TTC549 (cell line): Measurements from ENCODE around the gene ALLC.
"Not testable (repeated sequence)": the region's sequence is repeated elsewhere in the genome, so short reads cannot be mapped to it uniquely, and the experiment has no call there.

Experiments used
- FAIRE-seq: peaks from 2 replicates; lab custom pipeline; 2012; peaks lifted over from hg19 to GRCh38; lab: Jason Lieb, UNC

Gene ALLC

GRCh38 chr2:3657881-3658280 lies at the start of gene ALLC:
TSS of gene ALLC (plus strand) at chr2:3658200. CDS start at chr2:3671158, 12,958 bp downstream.
- FAIRE-seq: no peak

- no peak for FAIRE-seq
These were observed 49.4 kb upstream of the ALLC start for GRCh38 chr2:3608373-3609278.

- not testable (repeated sequence) for FAIRE-seq
These were observed 48.7 kb upstream of the ALLC start for GRCh38 chr2:3609279-3609673.

DNA sequence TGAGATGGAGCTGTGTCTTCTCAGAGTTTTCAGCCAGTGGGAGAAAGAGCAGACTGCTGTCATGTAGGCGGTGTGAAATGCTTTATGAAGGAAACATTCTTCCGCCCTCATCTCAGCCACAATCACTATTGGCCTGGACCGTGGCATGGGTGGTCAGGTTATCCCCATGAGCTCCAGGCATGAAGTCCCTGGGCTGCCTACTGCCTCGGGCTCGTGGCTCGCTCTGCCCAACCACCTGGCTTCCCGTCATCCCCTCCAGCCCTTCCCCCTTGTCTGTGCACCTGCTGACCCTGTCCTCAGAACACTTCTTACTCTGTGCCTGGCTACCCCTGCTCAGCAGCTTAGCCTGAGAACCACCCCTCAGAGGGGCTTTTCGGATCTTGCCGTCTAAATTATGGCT lies 47.6 kb upstream of the ALLC start:
- no peak for FAIRE-seq

GRCh38 chr2:3610881-3611505 lies 47.0 kb upstream of the ALLC start:
- FAIRE-seq: no peak

GRCh38 chr2:3611589-3611988 lies 46.4 kb upstream of the ALLC start:
- no peak for FAIRE-seq

DNA sequence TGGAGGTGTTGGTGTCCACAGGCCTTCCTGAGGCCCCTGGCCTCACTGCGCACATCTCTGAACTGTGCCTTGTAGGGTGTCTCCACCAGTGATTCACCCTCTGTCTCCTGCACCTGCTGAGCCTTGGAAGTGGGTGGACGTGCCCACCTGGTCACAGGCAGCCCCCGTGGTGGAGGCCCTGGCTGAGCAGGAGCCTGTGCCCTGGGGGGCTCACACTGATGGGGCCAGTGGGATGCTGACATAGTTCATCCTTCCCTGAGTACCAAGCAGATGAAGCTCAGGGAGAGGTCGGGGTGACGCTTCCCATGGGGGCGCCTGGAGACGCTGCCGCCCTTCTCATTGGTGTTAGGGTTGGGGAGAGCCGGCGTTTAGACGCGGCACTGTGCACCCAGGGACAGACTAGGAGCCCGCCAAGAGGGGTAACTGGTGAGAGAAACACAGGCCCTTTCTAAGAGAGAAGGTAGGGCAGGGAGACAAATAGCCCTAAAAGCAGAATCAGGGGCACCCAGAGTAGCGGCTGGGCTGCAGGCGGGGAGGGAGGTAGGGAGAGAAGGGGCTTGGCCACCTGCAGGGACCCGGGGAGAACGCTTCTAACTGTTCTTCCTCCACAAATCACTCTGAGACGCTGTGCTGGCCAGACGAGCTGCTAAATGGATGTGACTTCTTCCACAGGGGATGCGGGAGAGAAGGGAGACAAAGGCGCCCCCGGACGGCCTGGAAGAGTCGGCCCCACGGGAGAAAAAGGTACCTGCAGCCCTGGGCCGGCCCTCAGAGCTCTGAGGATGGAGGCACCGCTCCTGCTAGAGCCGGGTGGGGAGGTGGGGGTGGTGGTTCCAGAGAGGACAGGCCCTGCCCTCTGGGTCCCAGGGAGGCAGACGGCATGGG lies 45.1 kb upstream of the ALLC start:
- no peak for FAIRE-seq

GRCh38 chr2:3613524-3613905 lies 44.5 kb upstream of the ALLC start:
- no peak for FAIRE-seq

DNA sequence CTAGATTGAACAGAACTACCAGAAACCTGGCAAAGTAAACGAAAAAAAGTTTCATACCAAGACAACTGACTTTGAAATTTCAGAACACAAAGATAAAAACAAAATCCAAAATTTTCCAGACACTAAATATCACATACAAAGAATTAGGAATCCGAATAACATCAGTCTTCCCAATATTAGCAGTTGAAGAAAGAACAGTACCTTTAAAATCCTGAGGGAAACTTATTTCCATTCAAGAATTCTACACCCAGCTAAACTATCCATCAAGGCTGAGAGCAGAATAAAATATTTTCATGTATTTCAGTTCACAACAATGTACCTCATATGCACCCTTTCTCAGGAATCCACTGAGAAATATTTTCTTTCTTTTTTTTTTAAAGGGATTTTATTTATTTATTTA lies 43.3 kb upstream of the ALLC start:
- FAIRE-seq: peak; percentile 40

DNA sequence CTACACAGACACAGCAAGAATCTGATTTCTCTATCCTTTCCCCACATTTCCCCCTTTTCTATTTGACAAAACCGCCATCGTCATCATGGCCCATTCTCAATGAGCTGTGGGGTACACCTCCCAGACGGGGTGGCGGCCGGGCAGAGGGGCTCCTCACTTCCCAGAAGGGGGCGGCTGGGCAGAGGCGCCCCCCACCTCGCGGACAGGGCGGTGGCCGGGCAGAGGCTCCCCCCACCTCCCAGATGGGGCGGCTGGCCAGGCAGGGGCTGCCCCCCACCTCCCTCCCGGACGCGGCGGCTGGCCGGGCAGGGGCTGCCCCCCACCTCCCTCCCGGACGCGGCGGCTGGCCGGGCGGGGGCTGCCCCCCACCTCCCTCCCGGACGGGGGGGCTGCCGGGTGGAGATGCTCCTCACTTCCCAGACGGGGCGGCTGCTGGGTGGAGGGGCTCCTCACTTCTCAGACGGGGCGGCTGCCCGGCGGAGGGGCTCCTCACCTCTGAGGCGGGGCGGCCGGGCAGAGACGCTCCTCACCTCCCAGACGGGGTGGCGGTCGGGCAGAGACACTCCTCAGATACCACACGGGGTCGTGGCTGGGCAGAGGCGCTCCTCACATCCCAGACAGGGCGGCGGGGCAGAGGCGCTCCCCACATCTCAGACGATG lies 42.3 kb upstream of the ALLC start:
- FAIRE-seq: not testable (repeated sequence)

GRCh38 chr2:3616435-3617197 lies 41.4 kb upstream of the ALLC start:
- FAIRE-seq: not testable (repeated sequence)

- no peak for FAIRE-seq
These were observed 40.7 kb upstream of the ALLC start for GRCh38 chr2:3617198-3617890.

DNA sequence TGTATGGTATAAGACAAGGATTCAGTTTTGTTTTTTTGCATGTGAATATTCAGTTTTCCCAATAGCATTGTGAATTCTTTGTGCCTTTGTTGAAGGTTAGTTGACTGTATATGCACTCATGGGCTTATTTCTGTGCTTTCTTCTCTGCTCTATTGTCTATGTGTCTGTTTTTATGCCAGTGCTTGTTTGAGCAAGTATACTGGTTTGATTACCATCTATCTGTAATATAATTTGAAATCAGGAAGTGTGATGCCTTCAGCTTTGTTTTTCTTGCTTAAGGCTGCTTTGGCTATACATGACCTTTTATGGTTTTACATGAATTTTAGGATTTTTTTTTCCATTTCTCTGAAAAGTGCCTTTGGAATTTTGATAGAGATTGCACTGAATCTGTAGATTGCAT lies 39.6 kb upstream of the ALLC start:
- FAIRE-seq: no peak

GRCh38 chr2:3619033-3619432 lies 39.0 kb upstream of the ALLC start:
- FAIRE-seq: no peak

GRCh38 chr2:3619661-3620060 lies 38.3 kb upstream of the ALLC start:
- FAIRE-seq: not testable (repeated sequence)

- FAIRE-seq: no peak
These were observed 37.2 kb upstream of the ALLC start for GRCh38 chr2:3620834-3621233.

GRCh38 chr2:3622967-3623366 lies 35.0 kb upstream of the ALLC start:
- no peak for FAIRE-seq

GRCh38 chr2:3624059-3624794 lies 33.8 kb upstream of the ALLC start:
- FAIRE-seq: no peak

DNA sequence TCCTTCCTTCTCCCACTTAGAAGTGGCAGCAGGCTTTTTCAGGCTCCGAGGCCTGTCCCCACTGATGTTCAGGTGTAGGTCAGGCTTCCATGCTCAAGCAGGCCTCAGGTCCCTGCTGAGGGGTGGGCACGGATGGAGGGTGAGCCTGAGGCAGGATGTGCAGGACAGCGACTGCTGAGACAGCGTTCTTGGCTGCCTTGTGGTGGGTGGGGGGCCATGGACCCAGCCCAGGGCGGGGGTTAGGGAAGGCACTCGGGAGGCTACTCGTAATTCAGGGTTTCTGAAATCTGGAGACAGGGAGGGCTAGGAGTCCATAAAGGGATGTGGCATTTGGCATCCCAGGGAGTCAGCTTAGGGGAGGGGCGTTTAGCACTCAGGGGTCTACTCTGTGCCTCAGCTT lies 32.8 kb upstream of the ALLC start:
- no peak for FAIRE-seq
